Activated T-cell treated with anti-CD3 and anti-CD28 coated beads, Interleukin-2, amount 50 U/mL, for 4 hours (primary cell): ENCODE results near the gene ALG1. TPM values are rescaled to one million over a fixed set of nuclear protein-coding genes. Genes with fewer than 3 reads are reported as not detected.
A peak's percentile ranks its signal among the peaks of the same experiment; 100 is the strongest.
"Not testable (repeated sequence)": the region's sequence is repeated elsewhere in the genome, so short reads cannot be mapped to it uniquely, and the experiment has no call there.

Experiments
- ATAC-seq, 2 donors: fragments of 200-7000 bp; cut with Tn5 transposase; one replicate each; pipeline ENCODE4 v1.10.0; 2021
- DNase-seq: peaks from one replicate; pipeline ENCODE4 v3.0.0-alpha.2; 2020
- H3K27me3 Mint-ChIP-seq: one replicate; pipeline ENCODE4 v1.8.0; 2021; ENCODE audit warnings: low read depth, mixed read lengths
- H3K36me3 Mint-ChIP-seq: one replicate; pipeline ENCODE4 v1.8.0; 2022; ENCODE audit warnings: mixed read lengths; ENCODE audit not compliant: insufficient read depth
- H3K4me1 Mint-ChIP-seq: one replicate; pipeline ENCODE4 v1.8.0; 2021; ENCODE audit warnings: low read depth, mixed read lengths
- H3K4me3 Mint-ChIP-seq: one replicate; pipeline ENCODE4 v1.8.0; 2021; ENCODE audit warnings: mild to moderate bottlenecking, moderate library complexity, mixed read lengths
- H3K9me3 Mint-ChIP-seq: one replicate; pipeline ENCODE4 v1.8.0; 2021; ENCODE audit warnings: mixed read lengths
- total RNA-seq, 3 donors: library from RNA; stranded (reverse); gene quantifications; one replicate each; pipeline ENCODE4 v1.2.1, GENCODE V29; 2021

ALG1 gene
- total RNA-seq, 3 donors from 2014 or later = 51.7 to 59.1 (median 54.9) TPM

GRCh38 chr16:5036228-5037156 lies 35.2 kb upstream of the ALG1 start:
- no peak for DNase-seq
- ATAC-seq = no peak
- no peaks in the 10 kb centered on the region for H3K36me3 Mint-ChIP-seq
- peaks cover 6% of the 10 kb centered on the region for H3K27me3 Mint-ChIP-seq
- H3K9me3 Mint-ChIP-seq = no peaks in the 10 kb centered on the region
- peaks cover 18% of the 10 kb centered on the region for H3K4me1 Mint-ChIP-seq
- no peak overlapping the region for H3K4me3 Mint-ChIP-seq

- H3K4me1 Mint-ChIP-seq = no peaks in the 10 kb centered on the region
- DNase-seq = no peak
- H3K9me3 Mint-ChIP-seq = no peaks in the 10 kb centered on the region
Observed at GRCh38 chr16:5040451-5040850, 31.2 kb upstream of the ALG1 start.

DNA sequence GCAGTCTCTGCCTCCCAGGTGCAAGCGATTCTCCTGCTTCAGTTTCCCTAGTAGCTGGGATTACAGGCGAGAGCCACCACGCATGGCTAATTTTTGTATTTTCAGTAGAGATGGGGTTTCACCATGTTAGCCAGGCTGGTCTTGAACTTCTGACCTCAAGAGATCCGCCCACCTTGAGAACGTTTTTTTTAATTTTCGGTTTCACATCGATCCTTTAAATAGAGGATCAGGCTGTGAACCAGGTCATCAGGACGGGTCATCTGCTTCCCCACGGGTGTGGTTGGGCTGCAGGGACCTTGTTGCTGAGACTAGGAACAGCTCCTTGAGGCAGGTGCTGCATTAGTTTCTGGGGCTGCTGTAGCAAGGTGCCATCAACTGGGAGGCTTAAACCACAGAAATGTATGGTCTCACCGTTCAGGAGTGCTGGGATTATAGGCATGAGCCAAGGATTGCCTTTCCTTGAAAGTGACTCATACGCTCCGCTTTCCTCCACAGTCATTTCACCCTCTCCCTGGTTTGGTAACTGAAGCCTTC lies 30.0 kb upstream of the ALG1 start:
- peaks cover 2% of the 10 kb centered on the region for H3K36me3 Mint-ChIP-seq
- ATAC-seq (no peak), DNase-seq (no peak)
- H3K27me3 Mint-ChIP-seq = peaks cover 7% of the 10 kb centered on the region
- H3K4me1 Mint-ChIP-seq = no peaks in the 10 kb centered on the region
- no peaks in the 10 kb centered on the region for H3K9me3 Mint-ChIP-seq
- no peak overlapping the region for H3K4me3 Mint-ChIP-seq

More at GRCh38 chr16:5040451-5040850, 31.2 kb upstream of the ALG1 start:
- no peak for ATAC-seq
- Mint-ChIP-seq H3K27me3 (peaks cover 6% of the 10 kb centered on the region), H3K36me3 (peaks cover 2% of the 10 kb centered on the region), H3K4me3 (no peak overlapping the region)

DNA sequence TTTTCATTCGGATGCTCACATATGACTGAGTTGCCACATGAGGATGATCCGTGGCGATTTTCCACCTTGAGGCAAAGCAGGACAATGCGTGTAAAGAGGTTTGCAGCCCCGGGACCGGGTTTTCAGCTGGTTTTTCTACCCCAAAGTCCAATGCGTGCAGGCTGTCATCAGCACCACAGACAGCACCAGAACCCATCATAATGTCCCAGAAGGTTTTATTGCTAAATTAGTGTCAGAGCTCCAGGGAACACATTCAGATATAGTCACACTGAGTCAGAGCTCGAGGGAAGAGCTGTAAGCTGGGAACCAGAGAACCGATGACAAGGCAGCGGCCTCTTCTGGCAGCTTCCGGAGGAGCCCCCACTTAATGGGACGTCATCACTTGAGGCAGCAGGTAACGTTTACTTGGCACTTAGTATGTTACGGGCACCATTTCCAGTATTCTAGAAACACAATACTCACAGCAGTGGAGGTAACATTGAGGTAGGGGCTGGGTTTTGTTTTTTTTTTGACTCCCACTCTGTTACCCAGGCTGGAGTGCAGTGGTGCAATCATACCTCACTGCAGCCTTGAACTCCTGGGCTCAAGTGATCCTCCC lies 29.0 kb upstream of the ALG1 start:
- DNase-seq = no peak
- Mint-ChIP-seq H3K27me3 (peaks cover 7% of the 10 kb centered on the region), H3K4me1 (no peaks in the 10 kb centered on the region), H3K4me3 (no peak overlapping the region), H3K9me3 (no peaks in the 10 kb centered on the region), H3K36me3 (peaks cover 2% of the 10 kb centered on the region)
- no peak for ATAC-seq

GRCh38 chr16:5044011-5044540 lies 27.6 kb upstream of the ALG1 start:
- Mint-ChIP-seq H3K36me3 (peaks cover 2% of the 10 kb centered on the region), H3K9me3 (no peaks in the 10 kb centered on the region), H3K4me3 (no peak overlapping the region), H3K4me1 (no peaks in the 10 kb centered on the region), H3K27me3 (peaks cover 7% of the 10 kb centered on the region)
- no peak for ATAC-seq
- DNase-seq = no peak

DNA sequence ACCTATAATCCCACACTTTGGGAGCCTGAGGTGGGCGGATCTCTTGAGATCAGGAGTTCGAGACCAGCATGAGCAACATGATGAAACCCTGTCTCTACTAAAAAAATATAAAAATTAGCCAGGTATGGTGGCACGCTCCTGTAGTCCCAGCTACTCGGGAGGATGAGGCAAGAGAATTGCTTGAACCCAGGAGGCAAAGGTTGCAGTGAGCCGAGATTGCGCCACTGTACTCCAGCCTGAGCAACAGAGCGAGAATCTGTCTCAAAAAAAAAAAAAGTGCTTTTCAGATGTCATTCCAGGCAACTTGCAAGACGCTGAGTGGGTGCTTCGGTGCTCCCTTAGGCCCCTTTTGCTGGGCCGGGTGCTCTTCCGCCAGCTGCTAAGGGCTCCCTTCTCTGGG lies 27.1 kb upstream of the ALG1 start:
- not testable (repeated sequence) for H3K9me3 Mint-ChIP-seq, H3K36me3 Mint-ChIP-seq, DNase-seq, H3K4me1 Mint-ChIP-seq, H3K27me3 Mint-ChIP-seq, ATAC-seq, H3K4me3 Mint-ChIP-seq

DNA sequence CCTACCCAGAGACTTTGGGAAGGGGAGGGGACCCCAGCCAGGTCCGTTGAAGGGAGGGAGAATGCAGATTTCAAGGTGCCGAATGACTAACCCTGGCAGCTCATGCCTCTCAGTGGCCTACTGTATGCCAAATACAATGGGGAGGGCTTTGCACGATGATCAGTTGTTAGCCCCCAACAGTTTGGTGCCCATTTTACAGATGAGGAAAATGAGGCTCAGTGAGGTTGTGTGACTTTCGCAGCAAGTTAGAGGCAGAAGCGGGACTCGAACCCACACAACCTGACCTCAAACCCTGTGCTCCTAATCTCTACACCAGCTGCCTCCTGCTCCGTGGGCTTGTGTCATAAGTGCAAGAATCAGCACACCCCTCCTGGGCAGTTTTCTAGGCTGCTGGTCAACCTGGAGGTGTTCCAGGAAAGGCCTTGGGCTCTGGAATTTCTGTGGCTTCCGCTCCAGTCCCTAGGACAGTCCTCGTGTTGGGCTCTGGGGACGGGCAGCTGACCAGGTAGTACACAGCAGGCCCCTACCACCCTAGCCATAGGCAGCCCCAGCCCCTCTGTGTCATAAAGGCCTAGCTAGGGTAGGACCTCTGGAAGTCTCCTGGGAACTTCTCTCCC lies 26.0 kb upstream of the ALG1 start:
- Mint-ChIP-seq H3K27me3 (peaks cover 7% of the 10 kb centered on the region), H3K4me1 (no peaks in the 10 kb centered on the region), H3K36me3 (peaks cover 2% of the 10 kb centered on the region), H3K9me3 (peaks cover 2% of the 10 kb centered on the region), H3K4me3 (no peak overlapping the region)
- no peak for DNase-seq
- ATAC-seq = no peak

GRCh38 chr16:5046914-5047313 lies 24.7 kb upstream of the ALG1 start:
- no peak overlapping the region for H3K4me3 Mint-ChIP-seq
- DNase-seq (no peak), ATAC-seq (no peak)
- no peaks in the 10 kb centered on the region for H3K4me1 Mint-ChIP-seq
- H3K9me3 Mint-ChIP-seq = peaks cover 9% of the 10 kb centered on the region
- peaks cover 2% of the 10 kb centered on the region for H3K27me3 Mint-ChIP-seq
- peaks cover 2% of the 10 kb centered on the region for H3K36me3 Mint-ChIP-seq

DNA sequence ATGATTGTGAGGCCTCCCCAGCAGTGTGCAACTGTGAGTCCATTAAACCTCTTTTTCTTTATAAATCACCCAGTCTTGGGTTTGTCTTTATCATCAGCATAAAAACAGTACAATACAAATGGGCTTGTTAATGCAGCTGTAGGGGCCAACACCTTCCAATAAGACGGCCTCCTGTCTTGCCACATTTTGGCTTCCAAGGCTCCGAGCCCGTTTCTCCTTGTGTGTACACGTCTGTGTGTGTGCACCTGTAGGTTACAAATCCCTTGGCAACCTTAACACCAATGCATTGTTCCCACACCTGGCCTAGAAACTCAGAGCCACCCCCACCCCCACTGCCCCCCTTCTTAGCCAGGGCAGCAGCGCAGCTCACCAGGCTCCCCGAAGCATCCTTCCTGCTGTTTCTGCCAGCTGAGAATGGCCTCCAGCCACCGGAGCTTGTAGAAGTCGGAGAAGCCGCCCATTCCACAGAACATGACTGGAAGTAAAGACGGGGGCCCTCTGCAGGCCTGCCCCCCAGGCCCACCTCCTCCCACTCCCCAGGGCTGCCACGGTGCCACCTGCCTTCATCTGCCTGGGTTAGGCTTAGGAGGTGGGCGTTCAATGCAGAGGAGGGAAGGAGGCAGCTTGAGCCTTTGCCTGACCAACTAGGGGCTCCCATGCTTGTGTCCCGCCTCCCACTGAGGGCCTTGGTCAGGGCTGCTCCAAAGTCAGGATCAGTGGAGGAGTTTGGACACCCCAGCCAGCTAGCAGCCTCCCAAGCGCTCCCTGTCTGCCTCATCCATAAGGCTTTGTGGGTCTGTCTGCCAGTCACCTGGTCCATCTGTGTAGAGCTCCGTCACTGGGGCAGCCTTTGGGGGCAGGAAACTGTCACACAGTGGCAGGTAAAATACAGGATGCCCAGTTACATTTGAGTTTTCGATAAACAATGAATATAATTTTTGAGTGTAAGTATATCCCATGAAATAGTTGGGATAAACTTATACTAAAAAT lies 16.5 kb upstream of the ALG1 start:
- Mint-ChIP-seq H3K4me3 (no peak overlapping the region), H3K9me3 (peaks cover 9% of the 10 kb centered on the region), H3K36me3 (no peaks in the 10 kb centered on the region), H3K4me1 (no peaks in the 10 kb centered on the region), H3K27me3 (no peaks in the 10 kb centered on the region)
- DNase-seq (no peak), ATAC-seq (no peak)

GRCh38 chr16:5056352-5056751 lies 15.3 kb upstream of the ALG1 start:
- Mint-ChIP-seq H3K27me3 (no peaks in the 10 kb centered on the region), H3K4me1 (no peaks in the 10 kb centered on the region), H3K36me3 (no peaks in the 10 kb centered on the region), H3K9me3 (no peaks in the 10 kb centered on the region), H3K4me3 (no peak overlapping the region)
- peak; percentile 26 for DNase-seq
- peak; percentile 70 to 82 for ATAC-seq

DNA sequence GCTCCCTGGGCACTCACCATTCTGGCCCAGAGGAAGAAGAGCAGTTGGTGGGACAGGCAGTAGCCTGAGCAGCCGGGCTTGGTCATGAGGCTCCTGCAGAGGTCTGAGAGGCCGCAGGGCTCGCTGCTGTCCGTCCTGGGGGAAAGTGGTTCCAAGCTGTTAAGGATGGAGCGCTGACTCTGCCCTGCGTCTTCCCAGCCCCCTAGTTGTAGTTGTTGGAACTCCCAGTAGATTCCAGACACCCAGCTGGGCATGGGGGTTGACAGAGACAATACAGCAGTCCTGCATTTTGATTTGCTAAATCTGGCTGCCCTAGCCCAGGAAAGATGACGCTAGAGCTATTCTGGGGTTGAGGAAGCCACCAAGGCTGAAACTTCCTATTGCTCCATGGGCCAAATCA lies 13.2 kb upstream of the ALG1 start:
- H3K9me3 Mint-ChIP-seq = no peaks in the 10 kb centered on the region
- H3K27me3 Mint-ChIP-seq = no peaks in the 10 kb centered on the region
- no peak for DNase-seq
- ATAC-seq = no peak
- no peaks in the 10 kb centered on the region for H3K36me3 Mint-ChIP-seq
- H3K4me1 Mint-ChIP-seq = no peaks in the 10 kb centered on the region
- H3K4me3 Mint-ChIP-seq = no peak overlapping the region

DNA sequence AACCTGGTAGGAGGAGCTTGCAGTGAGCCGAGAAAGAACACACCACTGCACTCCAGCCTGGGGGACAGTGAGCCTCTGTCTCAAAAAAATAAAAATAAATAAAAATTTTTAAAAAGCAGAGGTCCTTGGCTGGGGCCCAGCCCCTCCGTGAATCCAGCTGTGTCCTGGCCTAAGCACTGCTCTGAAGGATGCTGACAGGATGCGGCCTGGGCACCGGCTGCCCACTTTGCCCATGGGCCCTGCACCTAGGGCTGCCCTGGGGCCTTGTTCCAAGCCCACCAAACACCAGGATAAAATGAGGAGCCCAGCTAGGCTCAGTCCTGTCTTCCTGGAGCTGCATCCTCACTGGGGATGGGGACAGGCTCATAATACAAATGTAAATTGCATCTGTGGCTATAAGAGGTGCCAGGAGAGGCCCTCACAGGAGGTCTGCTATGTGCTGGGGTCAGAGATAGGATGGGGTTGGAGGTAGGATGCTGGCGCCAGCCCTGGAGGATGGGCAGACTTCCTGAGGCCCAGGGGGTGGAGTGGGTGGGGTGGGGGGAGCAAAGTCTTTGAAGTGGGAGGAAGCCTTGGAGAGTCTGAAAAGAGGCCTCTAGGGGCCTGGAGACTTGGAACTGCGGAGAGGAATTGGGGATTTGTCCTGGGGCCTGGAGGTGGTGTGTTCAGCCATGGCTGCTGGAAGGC lies 12.1 kb upstream of the ALG1 start:
- Mint-ChIP-seq H3K27me3 (no peaks in the 10 kb centered on the region), H3K36me3 (no peaks in the 10 kb centered on the region), H3K4me3 (no peak overlapping the region), H3K9me3 (no peaks in the 10 kb centered on the region), H3K4me1 (no peaks in the 10 kb centered on the region)
- ATAC-seq (no peak), DNase-seq (no peak)

- Mint-ChIP-seq H3K27me3 (no peaks in the 10 kb centered on the region), H3K9me3 (no peaks in the 10 kb centered on the region), H3K4me1 (no peaks in the 10 kb centered on the region), H3K36me3 (no peaks in the 10 kb centered on the region), H3K4me3 (no peak overlapping the region)
- ATAC-seq (no peak), DNase-seq (no peak)
Observed at GRCh38 chr16:5060073-5060641, 11.5 kb upstream of the ALG1 start.
